Natural killer cell (primary cell): ENCODE measurements around the gene OR2B2. TPM values are rescaled to one million over a fixed set of nuclear protein-coding genes. Genes with fewer than 3 reads are reported as not detected.

Experiments used
- ATAC-seq, 3 donors: fragments of 150-1000 bp in 2 of 3; fragments of 200-7000 bp in 1 of 3; cut with Tn5 transposase; 1 replicate in 1 of 3; 2 replicates in 2 of 3; pipeline ENCODE4 v1.10.0; 2021; ENCODE audit warnings: mild to moderate bottlenecking in 2 of 3, moderate library complexity in 2 of 3
- DNase-seq, 2 donors: peaks; one replicate each; pipeline versions ENCODE4 v3.0.0 to v3.0.0-alpha.2; 2013 to 2021; ENCODE audit warnings: mixed read lengths in 1 of 2
- H3K27ac ChIP-seq: one replicate; pipeline ENCODE4 v1.5.1; 2013; ENCODE audit warnings: mild to moderate bottlenecking, low read length
- H3K27me3 ChIP-seq: one replicate; pipeline ENCODE4 v1.6.1; 2013; ENCODE audit warnings: low read length; ENCODE audit not compliant: control insufficient read depth, insufficient read depth
- H3K36me3 ChIP-seq: one replicate; pipeline ENCODE4 v1.6.1; 2013; ENCODE audit warnings: low read length; ENCODE audit not compliant: control insufficient read depth, insufficient read depth
- H3K4me1 ChIP-seq: one replicate; pipeline ENCODE4 v1.6.1; 2013; ENCODE audit warnings: low read length; ENCODE audit not compliant: control insufficient read depth, insufficient read depth
- H3K4me3 ChIP-seq: one replicate; pipeline ENCODE4 v1.5.1; 2013; ENCODE audit warnings: low read length
- H3K9me3 ChIP-seq: one replicate; pipeline ENCODE4 v1.6.1; 2013; ENCODE audit warnings: low read length; ENCODE audit not compliant: control insufficient read depth, insufficient read depth
- H3K27ac Mint-ChIP-seq, 2 donors: one replicate each; pipeline ENCODE4 v1.8.0; 2022; ENCODE audit warnings: mild to moderate bottlenecking in 2 of 2, mixed read lengths in 2 of 2, moderate library complexity in 1 of 2
- H3K27me3 Mint-ChIP-seq, 2 donors: one replicate each; pipeline ENCODE4 v1.8.0; 2022; ENCODE audit warnings: low read depth in 2 of 2, mixed read lengths in 2 of 2
- H3K36me3 Mint-ChIP-seq: one replicate; pipeline ENCODE4 v1.8.0; 2022; ENCODE audit warnings: mixed read lengths
- H3K4me1 Mint-ChIP-seq, 2 donors: one replicate each; pipeline ENCODE4 v1.8.0; 2022; ENCODE audit warnings: mixed read lengths in 2 of 2
- H3K4me3 Mint-ChIP-seq: one replicate; pipeline ENCODE4 v1.8.0; 2022; ENCODE audit warnings: mild to moderate bottlenecking, moderate library complexity, mixed read lengths
- H3K9me3 Mint-ChIP-seq, 2 donors: one replicate each; pipeline ENCODE4 v1.8.0; 2022; ENCODE audit warnings: mixed read lengths in 2 of 2
- WGBS: methylation state at CpG from one replicate; pipeline ENCODE4 v1.1.7; 2013; ENCODE audit warnings: missing lambda C conversion rate; ENCODE audit not compliant: insufficient coverage; 5-methylcytosine and 5-hydroxymethylcytosine counted together
- intact Hi-C: fragments of 100-400 bp; cut with micrococcal nuclease; formaldehyde crosslinking; loops from one replicate; pipeline ENCODE4 v1.14.2; 2022
- total RNA-seq, 4 donors: library from RNA; stranded (reverse); fragments of 120-200 nt in 1 of 4; gene quantifications; one replicate each; pipeline versions ENCODE4 v1.2.3 to v1.2.4, GENCODE V29; 2013 to 2022
- TF ChIP-seq, protein P1 (sequence below): fragments of 200-600 bp; IDR thresholded peaks from one replicate; pipeline ENCODE4 v1.8.0; 2022; ENCODE audit warnings: antibody characterized with exemption

Gene OR2B2
- total RNA-seq, 3 donors from 2014 or later (not counting 1 experiment from before 2014, with no cell fraction given), result not detected

DNA sequence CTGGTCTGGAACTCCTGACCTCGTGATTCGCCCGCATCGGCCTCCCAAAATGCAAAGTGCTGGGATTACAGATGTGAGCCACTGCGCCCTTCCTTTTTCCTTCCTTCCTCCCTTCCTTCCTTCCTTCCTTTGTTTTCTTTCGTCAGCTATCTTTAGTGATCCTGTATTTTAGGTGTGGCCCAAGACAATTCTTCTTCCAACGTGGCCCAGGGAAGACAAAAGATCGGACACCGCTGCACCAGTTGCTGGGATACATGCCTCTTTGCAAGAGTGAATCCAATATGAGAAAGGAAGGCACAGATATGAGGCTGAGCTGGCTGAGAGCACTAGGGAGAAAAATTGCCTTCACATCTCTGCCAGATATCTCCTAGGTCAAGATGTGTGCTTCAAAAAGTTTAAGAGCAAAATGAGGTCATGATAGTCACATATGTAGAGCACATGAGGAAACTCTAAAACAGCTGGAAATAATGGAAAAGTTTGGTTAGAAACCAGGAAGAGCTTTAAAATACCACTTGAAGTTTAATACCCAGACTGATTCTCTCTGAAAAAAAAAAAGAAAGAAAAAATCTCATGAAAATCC is 41.8 kb downstream of the OR2B2 start:
- Mint-ChIP-seq H3K36me3 (no peaks in the 10 kb centered on the region), H3K9me3 (no peaks in the 10 kb centered on the region), H3K4me3 (peak overlapping the region; percentile 56), H3K4me1 (peaks cover 61 to 67% of the 10 kb centered on the region in 2 donors), H3K27me3 (no peaks in the 10 kb centered on the region), H3K27ac (peak overlapping the region in 1 of 2 donors; percentile 100)
- Histone ChIP-seq H3K9me3 (no peaks in the 10 kb centered on the region), H3K27me3 (no peaks in the 10 kb centered on the region), H3K27ac (no peak overlapping the region), H3K36me3 (no peaks in the 10 kb centered on the region), H3K4me3 (no peak overlapping the region), H3K4me1 (peaks cover 49% of the 10 kb centered on the region)
- intact Hi-C loops, result loop anchor here (5.0 kb wide), 1 partner anchor 723 kb away; a partner anchor contains a TSS
- TF ChIP-seq, protein P1, sequence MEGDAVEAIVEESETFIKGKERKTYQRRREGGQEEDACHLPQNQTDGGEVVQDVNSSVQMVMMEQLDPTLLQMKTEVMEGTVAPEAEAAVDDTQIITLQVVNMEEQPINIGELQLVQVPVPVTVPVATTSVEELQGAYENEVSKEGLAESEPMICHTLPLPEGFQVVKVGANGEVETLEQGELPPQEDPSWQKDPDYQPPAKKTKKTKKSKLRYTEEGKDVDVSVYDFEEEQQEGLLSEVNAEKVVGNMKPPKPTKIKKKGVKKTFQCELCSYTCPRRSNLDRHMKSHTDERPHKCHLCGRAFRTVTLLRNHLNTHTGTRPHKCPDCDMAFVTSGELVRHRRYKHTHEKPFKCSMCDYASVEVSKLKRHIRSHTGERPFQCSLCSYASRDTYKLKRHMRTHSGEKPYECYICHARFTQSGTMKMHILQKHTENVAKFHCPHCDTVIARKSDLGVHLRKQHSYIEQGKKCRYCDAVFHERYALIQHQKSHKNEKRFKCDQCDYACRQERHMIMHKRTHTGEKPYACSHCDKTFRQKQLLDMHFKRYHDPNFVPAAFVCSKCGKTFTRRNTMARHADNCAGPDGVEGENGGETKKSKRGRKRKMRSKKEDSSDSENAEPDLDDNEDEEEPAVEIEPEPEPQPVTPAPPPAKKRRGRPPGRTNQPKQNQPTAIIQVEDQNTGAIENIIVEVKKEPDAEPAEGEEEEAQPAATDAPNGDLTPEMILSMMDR, result no peak
- ATAC-seq (no peak), DNase-seq (no peak)
- 94% methylated on average over 9 of the region's 9 CpGs for WGBS

DNA sequence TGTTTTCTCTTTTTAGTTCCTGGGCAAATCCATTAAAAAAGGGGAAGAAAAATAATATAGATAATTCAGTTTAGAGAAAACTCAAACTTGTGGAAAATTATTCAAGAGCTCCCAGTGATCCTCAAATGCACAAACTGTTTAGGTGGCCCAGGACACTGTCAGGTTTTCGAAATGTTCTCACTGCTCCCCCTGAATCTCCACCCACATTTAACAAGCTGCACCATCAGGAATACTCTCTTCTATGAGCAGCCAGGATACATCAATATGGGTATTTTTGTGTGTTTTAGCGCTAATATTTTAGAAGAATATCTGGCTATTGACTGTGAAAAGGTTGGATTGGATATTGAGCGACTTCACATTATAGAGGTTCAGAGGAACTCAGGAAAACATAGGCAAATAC is 43.9 kb downstream of the OR2B2 start:
- WGBS, result 85% methylated on average over 3 of the region's 3 CpGs
- Mint-ChIP-seq H3K27ac (peak overlapping the region in 1 of 2 donors; percentile 92), H3K4me1 (peaks cover 70 to 72% of the 10 kb centered on the region in 2 donors), H3K4me3 (no peak overlapping the region), H3K36me3 (no peaks in the 10 kb centered on the region), H3K9me3 (no peaks in the 10 kb centered on the region), H3K27me3 (no peaks in the 10 kb centered on the region)
- H3K27me3 ChIP-seq, result no peaks in the 10 kb centered on the region
- intact Hi-C loops, result no loop called here
- TF ChIP-seq, protein P1, result no peak
- no peaks in the 10 kb centered on the region for H3K36me3 ChIP-seq
- DNase-seq, result no peak
- ATAC-seq, result no peak
- H3K4me1 ChIP-seq, result peaks cover 49% of the 10 kb centered on the region
- H3K4me3 ChIP-seq, result no peak overlapping the region
- no peak overlapping the region for H3K27ac ChIP-seq
- H3K9me3 ChIP-seq, result no peaks in the 10 kb centered on the region

DNA sequence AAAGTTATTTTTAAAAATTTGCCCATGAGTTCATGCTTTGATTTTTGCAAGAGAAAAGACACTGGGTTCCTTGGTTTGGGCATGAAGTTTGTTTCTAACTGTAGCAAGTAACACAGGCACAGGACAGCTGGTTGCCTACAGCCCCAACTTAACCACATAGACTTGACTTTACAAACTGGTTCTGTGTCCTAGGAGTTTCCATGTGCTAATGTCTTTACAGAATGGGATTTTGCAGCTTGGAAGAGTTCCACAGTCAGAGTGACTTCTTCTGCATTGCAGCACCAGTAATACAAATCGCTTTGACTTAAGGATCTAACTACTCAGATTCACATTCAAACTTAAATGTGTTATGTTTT is 44.3 kb downstream of the OR2B2 start:
- ATAC-seq (no peak), DNase-seq (peak in 1 of 2 donors; percentile 17)
- H3K9me3 ChIP-seq, result no peaks in the 10 kb centered on the region
- Mint-ChIP-seq H3K36me3 (no peaks in the 10 kb centered on the region), H3K27ac (peak overlapping the region; percentile 92 to 94), H3K4me1 (peaks cover 66 to 68% of the 10 kb centered on the region in 2 donors), H3K4me3 (peak overlapping the region; percentile 90), H3K27me3 (no peaks in the 10 kb centered on the region), H3K9me3 (no peaks in the 10 kb centered on the region)
- H3K36me3 ChIP-seq, result no peaks in the 10 kb centered on the region
- H3K27me3 ChIP-seq, result no peaks in the 10 kb centered on the region
- TF ChIP-seq, protein P1, result no peak
- H3K4me1 ChIP-seq, result peaks cover 45% of the 10 kb centered on the region
- WGBS, result no CpG with 5 or more reads among the region's 1 CpG
- no peak overlapping the region for H3K4me3 ChIP-seq
- intact Hi-C loops, result no loop called here
- H3K27ac ChIP-seq, result peak overlapping the region; percentile 83
